IMR-90 (cell line): ENCODE measurements around the gene SPARC. TPM values are rescaled to one million over a fixed set of nuclear protein-coding genes. Genes with fewer than 3 reads are reported as not detected.

Source experiments
- ATAC-seq: fragments of 200-7000 bp; cut with Tn5 transposase; 2 replicates; pipeline ENCODE4 v1.9.1; 2020; ENCODE audit warnings: low read depth, mild to moderate bottlenecking, moderate library complexity
- BruUV-seq: library from RNA; stranded (reverse); fragments of 400-500 nt; replicated peaks from 2 replicates; lab custom pipeline; 2021; lab: Mats Ljungman, UMichigan
- CTCF ChIA-PET: fragments of 300-600 bp; formaldehyde crosslinking; extraction: SDS; loops from one replicate; lab custom pipeline; 2021; ENCODE audit warnings: antibody characterized with exemption; lab: Yijun Ruan, JAX
- POLR2A ChIA-PET: fragments of 300-600 bp; sonication (Branson Sonifier 250); formaldehyde crosslinking; loops from one replicate; lab custom pipeline; 2022; ENCODE audit warnings: antibody characterized with exemption; ENCODE audit not compliant: unreplicated experiment; lab: Charles Lee
- DNase-seq: peaks from one replicate; pipeline ENCODE4 v3.0.0; 2013
- H2AFZ ChIP-seq: replicated peaks from 2 replicates; pipeline ENCODE3; 2013; ENCODE audit warnings: low read length, mild to moderate bottlenecking; ENCODE audit not compliant: poor library complexity
- H2AK5ac ChIP-seq: 2 replicates; pipeline ENCODE4 v1.6.1; 2013; ENCODE audit warnings: low read depth, low read length, inconsistent platforms
- H2AK9ac ChIP-seq: replicated peaks from 2 replicates; pipeline ENCODE3; 2013; ENCODE audit warnings: mild to moderate bottlenecking, low read depth, low read length, moderate library complexity; ENCODE audit not compliant: poor library complexity
- H2BK120ac ChIP-seq: 2 replicates; pipeline ENCODE4 v1.6.1; 2013; ENCODE audit warnings: low read depth, low read length, inconsistent platforms
- H2BK15ac ChIP-seq: 3 replicates; pipeline ENCODE4 v1.6.1; 2013; ENCODE audit warnings: low read depth, low read length, inconsistent platforms
- H2BK20ac ChIP-seq: 2 replicates; pipeline ENCODE4 v1.6.1; 2013; ENCODE audit warnings: low read depth, mild to moderate bottlenecking, inconsistent platforms, low read length, moderate library complexity
- H2BK5ac ChIP-seq: 2 replicates; pipeline ENCODE4 v1.6.1; 2013; ENCODE audit warnings: mild to moderate bottlenecking, low read depth, low read length, inconsistent platforms; ENCODE audit not compliant: poor library complexity, severe bottlenecking
- H3K14ac ChIP-seq: replicated peaks from 2 replicates; pipeline ENCODE4 v1.6.1; 2013; ENCODE audit warnings: low read depth, low read length, inconsistent platforms
- H3K18ac ChIP-seq: 2 replicates; pipeline ENCODE4 v1.6.1; 2013; ENCODE audit warnings: low read depth, low read length, control low read depth
- H3K23ac ChIP-seq: 2 replicates; pipeline ENCODE4 v1.6.1; 2013; ENCODE audit warnings: low read depth, low read length, inconsistent platforms
- H3K27ac ChIP-seq: 2 replicates; pipeline ENCODE4 v1.5.1; 2013; ENCODE audit warnings: mild to moderate bottlenecking, control low read depth, low read length; ENCODE audit not compliant: insufficient read depth
- H3K27me3 ChIP-seq: 2 replicates; pipeline ENCODE4 v1.6.1; 2013; ENCODE audit warnings: low read length; ENCODE audit not compliant: control insufficient read depth, insufficient read depth
- H3K36me3 ChIP-seq: 2 replicates; pipeline ENCODE4 v1.6.1; 2013; ENCODE audit warnings: low read length, mixed read lengths; ENCODE audit not compliant: control insufficient read depth, insufficient read depth
- H3K4ac ChIP-seq: 2 replicates; pipeline ENCODE4 v1.6.1; 2013; ENCODE audit warnings: low read depth, low read length, inconsistent platforms
- H3K4me1 ChIP-seq: 2 replicates; pipeline ENCODE4 v1.6.1; 2013; ENCODE audit warnings: low read length, mixed read lengths; ENCODE audit not compliant: control insufficient read depth, insufficient read depth
- H3K4me2 ChIP-seq: 2 replicates; pipeline ENCODE4 v1.6.1; 2013; ENCODE audit warnings: low read depth, mild to moderate bottlenecking, control low read depth, low read length, moderate library complexity
- H3K4me3 ChIP-seq: 2 replicates; pipeline ENCODE4 v1.5.1; 2013; ENCODE audit warnings: low read depth, mild to moderate bottlenecking, control low read depth, low read length, moderate library complexity; ENCODE audit not compliant: insufficient read depth
- H3K56ac ChIP-seq: 2 replicates; pipeline ENCODE4 v1.6.1; 2013; ENCODE audit warnings: low read length, inconsistent platforms; ENCODE audit not compliant: insufficient read depth; ENCODE audit errors: extremely low read depth
- H3K79me1 ChIP-seq, 2 experiments: 2 replicates each; pipeline ENCODE4 v1.6.1; 2013; ENCODE audit warnings: low read length in 2 of 2, inconsistent platforms in 1 of 2, low read depth in 1 of 2
- H3K9ac ChIP-seq: 2 replicates; pipeline ENCODE4 v1.6.1; 2013; ENCODE audit warnings: low read depth, low read length, control low read depth
- H3K9me1 ChIP-seq: 2 replicates; pipeline ENCODE4 v1.6.1; 2013; ENCODE audit warnings: low read length, inconsistent platforms; ENCODE audit not compliant: insufficient read depth
- H3K9me3 ChIP-seq: 2 replicates; pipeline ENCODE4 v1.6.1; 2013; ENCODE audit warnings: low read length; ENCODE audit not compliant: control insufficient read depth, insufficient read depth
- H4K20me1 ChIP-seq: 2 replicates; pipeline ENCODE4 v1.6.1; 2013; ENCODE audit warnings: low read length, inconsistent platforms; ENCODE audit not compliant: insufficient read depth
- H4K5ac ChIP-seq: 2 replicates; pipeline ENCODE4 v1.6.1; 2013; ENCODE audit warnings: mild to moderate bottlenecking, low read depth, low read length, control low read depth
- H4K8ac ChIP-seq, 2 experiments: 2 replicates each; pipeline ENCODE4 v1.6.1; 2013; ENCODE audit warnings: low read depth in 2 of 2, low read length in 2 of 2, control low read depth in 1 of 2, inconsistent platforms in 1 of 2
- H4K91ac ChIP-seq: 2 replicates; pipeline ENCODE4 v1.6.1; 2013; ENCODE audit warnings: low read depth, low read length, inconsistent platforms; ENCODE audit not compliant: insufficient read depth
- BHLHE40 ChIP-seq: fragments of 150-350 bp; IDR thresholded peaks from 2 replicates; pipeline ENCODE4 v1.6.1; 2016; ENCODE audit warnings: mild to moderate bottlenecking, low read depth, low read length
- CEBPB ChIP-seq: IDR thresholded peaks from 2 replicates; pipeline ENCODE4 v1.6.1; 2012; ENCODE audit warnings: low read depth, low read length, improper control_type of control experiment
- CHD1 ChIP-seq: IDR thresholded peaks from 2 replicates; pipeline ENCODE4 v1.6.1; 2012; ENCODE audit warnings: low read depth, low read length, improper control_type of control experiment
- ELK1 ChIP-seq: fragments of 150-350 bp; IDR thresholded peaks from 2 replicates; pipeline ENCODE4 v1.6.1; 2016; ENCODE audit warnings: low read depth, mild to moderate bottlenecking, low read length, moderate library complexity, borderline replicate concordance
- FOS ChIP-seq: fragments of 150-350 bp; IDR thresholded peaks from 2 replicates; pipeline ENCODE4 v1.6.1; 2016; ENCODE audit warnings: low read depth, low read length
- MAFK ChIP-seq: IDR thresholded peaks from 2 replicates; pipeline ENCODE4 v1.6.1; 2012; ENCODE audit warnings: low read depth, low read length, improper control_type of control experiment
- MAZ ChIP-seq: IDR thresholded peaks from 2 replicates; pipeline ENCODE4 v1.6.1; 2012; ENCODE audit warnings: low read depth, mild to moderate bottlenecking, low read length, improper control_type of control experiment, moderate library complexity, borderline replicate concordance
- MXI1 ChIP-seq: IDR thresholded peaks from 2 replicates; pipeline ENCODE4 v1.6.1; 2012; ENCODE audit warnings: low read depth, mild to moderate bottlenecking, low read length, moderate library complexity, borderline replicate concordance
- NFE2L2 ChIP-seq: fragments of 150-350 bp; IDR thresholded peaks from 2 replicates; pipeline ENCODE4 v1.6.1; 2016; ENCODE audit warnings: low read depth, mild to moderate bottlenecking, low read length
- POLR2A ChIP-seq: IDR thresholded peaks from 2 replicates; pipeline ENCODE4 v1.6.1; 2012; ENCODE audit warnings: mild to moderate bottlenecking, low read depth, low read length
- RCOR1 ChIP-seq: IDR thresholded peaks from 2 replicates; pipeline ENCODE4 v1.6.1; 2012; ENCODE audit warnings: mild to moderate bottlenecking, low read length, improper control_type of control experiment; ENCODE audit not compliant: insufficient replicate concordance
- RFX5 ChIP-seq: IDR thresholded peaks from 2 replicates; pipeline ENCODE4 v1.8.0; 2012; ENCODE audit warnings: low read depth, mild to moderate bottlenecking, low read length, moderate library complexity
- SMC3 ChIP-seq: fragments of 150-350 bp; IDR thresholded peaks from 2 replicates; pipeline ENCODE4 v1.6.1; 2016; ENCODE audit warnings: low read depth, mild to moderate bottlenecking, antibody characterized with exemption, low read length, moderate library complexity
- WGBS, 2 experiments: methylation state at CpG; one replicate each; pipeline versions ENCODE4 v1.1.5 to v1.1.7; 2013; ENCODE audit warnings: missing lambda C conversion rate in 2 of 2; ENCODE audit not compliant: insufficient read length in 1 of 2; ENCODE audit errors: extremely low coverage in 2 of 2; 5-methylcytosine and 5-hydroxymethylcytosine counted together
- dilution Hi-C: fragments of 300-500 bp; cut with HindIII; formaldehyde crosslinking; loops from one replicate; pipeline ENCODE4 v1.14.3; 2018; ENCODE audit warnings: low sequenced_read_pairs; ENCODE audit not compliant: unreplicated experiment
- in situ Hi-C: fragments of 300-500 bp; cut with MboI; formaldehyde crosslinking; loops from 3 replicates; pipeline ENCODE4 v1.14.3; 2019; ENCODE audit warnings: low sequenced_read_pairs, inconsistent platforms, mixed read lengths
- intact Hi-C: fragments of 100-400 bp; cut with micrococcal nuclease; formaldehyde crosslinking; loops from 2 replicates; pipeline ENCODE4 v1.10.0; 2022
- polyA plus RNA-seq, 3 experiments: library from polyadenylated mRNA; depleted of rRNA; stranded (reverse); fragments of >200 nt; gene quantifications; 2 replicates each; pipeline ENCODE4 v1.2.3, GENCODE V29; 2012; ENCODE audit warnings: low replicate concordance in 1 of 3
- total RNA-seq: library from RNA; depleted of rRNA; stranded (reverse); fragments of >200 nt; gene quantifications from 2 replicates; pipeline ENCODE4 v1.2.3, GENCODE V29; 2012
- TF ChIP-seq, protein P1 (sequence below): conservative IDR thresholded peaks from 2 replicates; pipeline ENCODE4 v1.5.1; 2012; ENCODE audit warnings: mild to moderate bottlenecking, low read depth, low read length, improper control_type of control experiment

SPARC gene
- total and polyA plus RNA-seq, 2 of the 4 experiments (the other 2 are of a cell fraction): 1,186 to 4,692 TPM

- Histone ChIP-seq H2BK5ac (no peak overlapping the region), H4K5ac (no peak overlapping the region), H4K20me1 (no peaks in the 10 kb centered on the region), H3K9me1 (no peaks in the 10 kb centered on the region), H3K56ac (no peak overlapping the region), H3K27ac (no peak overlapping the region), H3K79me1 (no peaks in the 10 kb centered on the region), H3K27me3 (peaks cover 19% of the 10 kb centered on the region), H4K91ac (no peak overlapping the region), H3K9me3 (no peaks in the 10 kb centered on the region), H3K36me3 (no peaks in the 10 kb centered on the region), H3K4ac (no peak overlapping the region), H3K18ac (no peak overlapping the region), H3K23ac (no peak overlapping the region), H2AK9ac (no peak overlapping the region), H2BK120ac (no peak overlapping the region), H3K4me1 (no peaks in the 10 kb centered on the region), H2BK20ac (no peak overlapping the region), H2AFZ (no peak overlapping the region), H3K4me2 (no peak overlapping the region), H4K8ac (no peak overlapping the region), H3K14ac (no peak overlapping the region), H3K4me3 (no peak overlapping the region), H2AK5ac (no peak overlapping the region), H2BK15ac (no peak overlapping the region), H3K9ac (no peak overlapping the region)
- no peak for ATAC-seq
- ChIA-PET CTCF (no interaction called here), POLR2A (no interaction called here)
- in situ Hi-C loops: no loop called here
- no CpG with 5 or more reads among the region's 5 CpGs for WGBS, 2 experiments
- intact Hi-C loops: no loop called here
- no TSS peak for BruUV-seq
- dilution Hi-C loops: no loop called here
- TF ChIP-seq POLR2A: no peak
- no peak for TF ChIP-seq NFE2L2
- no peak for TF ChIP-seq MAZ
- TF ChIP-seq MXI1: no peak
- no peak for TF ChIP-seq FOS
- TF ChIP-seq BHLHE40: no peak
- TF ChIP-seq RFX5: no peak
- TF ChIP-seq ELK1: no peak
- TF ChIP-seq CHD1: no peak
- no peak for TF ChIP-seq MAFK
- TF ChIP-seq SMC3: no peak
- TF ChIP-seq RCOR1: no peak
- TF ChIP-seq, protein P1, sequence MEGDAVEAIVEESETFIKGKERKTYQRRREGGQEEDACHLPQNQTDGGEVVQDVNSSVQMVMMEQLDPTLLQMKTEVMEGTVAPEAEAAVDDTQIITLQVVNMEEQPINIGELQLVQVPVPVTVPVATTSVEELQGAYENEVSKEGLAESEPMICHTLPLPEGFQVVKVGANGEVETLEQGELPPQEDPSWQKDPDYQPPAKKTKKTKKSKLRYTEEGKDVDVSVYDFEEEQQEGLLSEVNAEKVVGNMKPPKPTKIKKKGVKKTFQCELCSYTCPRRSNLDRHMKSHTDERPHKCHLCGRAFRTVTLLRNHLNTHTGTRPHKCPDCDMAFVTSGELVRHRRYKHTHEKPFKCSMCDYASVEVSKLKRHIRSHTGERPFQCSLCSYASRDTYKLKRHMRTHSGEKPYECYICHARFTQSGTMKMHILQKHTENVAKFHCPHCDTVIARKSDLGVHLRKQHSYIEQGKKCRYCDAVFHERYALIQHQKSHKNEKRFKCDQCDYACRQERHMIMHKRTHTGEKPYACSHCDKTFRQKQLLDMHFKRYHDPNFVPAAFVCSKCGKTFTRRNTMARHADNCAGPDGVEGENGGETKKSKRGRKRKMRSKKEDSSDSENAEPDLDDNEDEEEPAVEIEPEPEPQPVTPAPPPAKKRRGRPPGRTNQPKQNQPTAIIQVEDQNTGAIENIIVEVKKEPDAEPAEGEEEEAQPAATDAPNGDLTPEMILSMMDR: no peak
- no peak for TF ChIP-seq CEBPB
- no peak for DNase-seq
These were observed 54.8 kb downstream of the SPARC start for GRCh38 chr5:151631941-151632340.
